Endothelial cell of umbilical vein (primary cell): ENCODE results near the gene LHX4. TPM values are rescaled to one million over a fixed set of nuclear protein-coding genes. Genes with fewer than 3 reads are reported as not detected.

Source experiments
- BruUV-seq: library from RNA; stranded (reverse); fragments of 400-500 nt; replicated peaks from 2 replicates; lab custom pipeline; 2021; lab: Mats Ljungman, UMichigan
- CTCF ChIA-PET: fragments of 300-600, 350-600 bp; sonication (Branson Sonifier 250); formaldehyde crosslinking; loops from one replicate; lab custom pipeline; 2021; ENCODE audit warnings: antibody characterized with exemption, inconsistent platforms; lab: Charles Lee
- POLR2A ChIA-PET: fragments of 300-600, 350-600 bp; sonication (Branson Sonifier 250); formaldehyde crosslinking; loops from one replicate; lab custom pipeline; 2021; ENCODE audit warnings: antibody characterized with exemption, inconsistent platforms; lab: Charles Lee
- DNase-seq: peaks from one replicate; pipeline ENCODE4 v3.0.0-alpha.2; 2011; ENCODE audit warnings: low read depth, low spot score
- FAIRE-seq: peaks from 2 replicates; lab custom pipeline; 2011; peaks lifted over from hg19 to GRCh38; lab: Jason Lieb, UNC
- H2AFZ ChIP-seq: 2 replicates; pipeline ENCODE4 v1.6.0; 2012; ENCODE audit warnings: low read depth, low read length, control low read depth, inconsistent platforms
- H3K27ac ChIP-seq: 2 replicates; pipeline ENCODE4 v1.5.1; 2011; ENCODE audit warnings: low read depth, mild to moderate bottlenecking, control low read depth, low read length, moderate library complexity; ENCODE audit not compliant: insufficient read depth
- H3K27me3 ChIP-seq, 2 experiments: 2 replicates each; pipeline versions ENCODE4 v1.6.0 to v1.6.1; 2011; ENCODE audit warnings: low read length in 2 of 2, mixed read lengths in 1 of 2; ENCODE audit not compliant: control insufficient read depth in 2 of 2, insufficient read depth in 2 of 2
- H3K36me3 ChIP-seq, 2 experiments: 2 replicates in 1 of 2; 3 replicates in 1 of 2; pipeline ENCODE4 v1.5.1; 2011; ENCODE audit warnings: low read length in 2 of 2, mild to moderate bottlenecking in 1 of 2, moderate library complexity in 1 of 2; ENCODE audit not compliant: control insufficient read depth in 2 of 2, insufficient read depth in 2 of 2; ENCODE audit errors: extremely low read depth in 1 of 2
- H3K4me1 ChIP-seq: 3 replicates; pipeline ENCODE4 v1.5.1; 2011; ENCODE audit warnings: mild to moderate bottlenecking, low read length; ENCODE audit not compliant: control insufficient read depth, insufficient read depth; ENCODE audit errors: extremely low read depth
- H3K4me2 ChIP-seq: 2 replicates; pipeline ENCODE4 v1.6.1; 2011; ENCODE audit warnings: low read length, control low read depth, mixed read lengths; ENCODE audit not compliant: insufficient read depth
- H3K4me3 ChIP-seq, 3 experiments: fragments of 200-600 bp in 1 of 3; sonication (generic), shearing (Covaris generic) in 1 of 3; replicated peaks in 1 of 3; 2 replicates each; pipeline ENCODE4 v1.5.1; 2011 to 2016; ENCODE audit warnings: control low read depth in 3 of 3, low read length in 3 of 3, mild to moderate bottlenecking in 2 of 3, inconsistent platforms in 1 of 3, low read depth in 1 of 3, moderate library complexity in 1 of 3; ENCODE audit not compliant: insufficient read depth in 1 of 3
- H3K79me2 ChIP-seq: 2 replicates; pipeline ENCODE4 v1.6.0; 2012; ENCODE audit warnings: low read length, inconsistent platforms; ENCODE audit not compliant: control insufficient read depth, insufficient read depth
- H3K9ac ChIP-seq: replicated peaks from 2 replicates; pipeline ENCODE3; 2011; ENCODE audit warnings: low read length, control low read depth; ENCODE audit not compliant: insufficient read depth; ENCODE audit errors: extremely low read depth
- H3K9me1 ChIP-seq: replicated peaks from 3 replicates; pipeline ENCODE4 v1.6.0; 2011; ENCODE audit warnings: mild to moderate bottlenecking, low read length; ENCODE audit not compliant: control insufficient read depth, insufficient read depth; ENCODE audit errors: extremely low read depth
- H3K9me3 ChIP-seq: replicated peaks from 2 replicates; pipeline ENCODE4 v1.5.1; 2012; ENCODE audit warnings: low read length, inconsistent platforms; ENCODE audit not compliant: control insufficient read depth, insufficient read depth
- H4K20me1 ChIP-seq: replicated peaks from 2 replicates; pipeline ENCODE3; 2011; ENCODE audit warnings: mild to moderate bottlenecking, low read length; ENCODE audit not compliant: control insufficient read depth, insufficient read depth; ENCODE audit errors: extremely low read depth
- CTCF ChIP-seq, 2 donors: IDR thresholded peaks; 1 replicate in 1 of 2; 2 replicates in 1 of 2; pipeline ENCODE4 v1.5.1; 2011; ENCODE audit warnings: low read length in 2 of 2, mild to moderate bottlenecking in 2 of 2, moderate library complexity in 2 of 2, control low read depth in 1 of 2, inconsistent platforms in 1 of 2, low read depth in 1 of 2; ENCODE audit not compliant: insufficient read depth in 1 of 2; ENCODE audit errors: extremely low read depth in 1 of 2
- EZH2 ChIP-seq: IDR thresholded peaks from 2 replicates; pipeline ENCODE4 v1.6.1; 2012; ENCODE audit warnings: borderline replicate concordance, low read depth, mild to moderate bottlenecking, moderate library complexity, low read length, inconsistent platforms; ENCODE audit not compliant: severe bottlenecking
- FOS ChIP-seq: IDR thresholded peaks from 2 replicates; pipeline ENCODE4 v1.6.1; 2011; ENCODE audit warnings: mild to moderate bottlenecking, low read length, moderate library complexity, borderline replicate concordance; ENCODE audit not compliant: insufficient read depth
- GATA2 ChIP-seq: IDR thresholded peaks from 2 replicates; pipeline ENCODE4 v1.7.0; 2011; ENCODE audit warnings: low read depth, mild to moderate bottlenecking, moderate library complexity, mixed read lengths, low read length; ENCODE audit not compliant: insufficient read length, insufficient read depth
- JUN ChIP-seq: IDR thresholded peaks from 2 replicates; pipeline ENCODE4 v1.6.1; 2011; ENCODE audit warnings: borderline replicate concordance, low read depth; ENCODE audit not compliant: insufficient read length, insufficient read depth
- MAX ChIP-seq: IDR thresholded peaks from 2 replicates; pipeline ENCODE4 v1.6.1; 2011; ENCODE audit not compliant: insufficient read depth, insufficient read length
- MYC ChIP-seq: IDR thresholded peaks from one replicate; pipeline ENCODE4 v1.6.1; 2011; ENCODE audit warnings: mild to moderate bottlenecking, low read depth, low read length
- POLR2AphosphoS5 ChIP-seq: IDR thresholded peaks from 2 replicates; pipeline ENCODE4 v1.6.1; 2012; ENCODE audit warnings: low read depth, mild to moderate bottlenecking, control low read depth, low read length, moderate library complexity; ENCODE audit not compliant: insufficient read depth
- dilution Hi-C: fragments of 300-500 bp; cut with MboI; formaldehyde crosslinking; loops from one replicate; pipeline ENCODE4 v1.15.0; 2019; ENCODE audit warnings: low sequenced_read_pairs; ENCODE audit not compliant: extremely low pct_ligation_motif_present
- intact Hi-C: fragments of 100-400 bp; cut with micrococcal nuclease; formaldehyde crosslinking; loops from one replicate; pipeline ENCODE4 v1.10.0; 2022
- polyA plus RNA-seq, 4 experiments: library from polyadenylated mRNA; depleted of rRNA in 3 of 4; stranded (reverse) in 3 of 4; unstranded in 1 of 4; fragments of >200 nt; gene quantifications; 2 replicates each; pipeline versions ENCODE4 v1.2.1 to v1.2.3, GENCODE V29; 2011 to 2012; ENCODE audit warnings: missing spikeins in 1 of 4
- total RNA-seq: library from RNA; stranded (reverse); gene quantifications from 2 replicates; pipeline ENCODE4 v1.2.3, GENCODE V29; 2021

LHX4 gene
- total and polyA plus RNA-seq, 2 donors (not counting 3 experiments of a cell fraction or from before 2014, with no cell fraction given) = not detected

- H2AFZ ChIP-seq = no peak overlapping the region
- FAIRE-seq (no peak), DNase-seq (no peak)
- H3K4me2 ChIP-seq = no peak overlapping the region
- no peaks in the 10 kb centered on the region for H3K79me2 ChIP-seq
- no peak overlapping the region for H3K9ac ChIP-seq
- H3K36me3 ChIP-seq = peaks cover 0 to 2% of the 10 kb centered on the region in 2 experiments
- CTCF ChIA-PET = no interaction called here
- intact Hi-C loops (no loop called here), dilution Hi-C loops (no loop called here)
- no peaks in the 10 kb centered on the region for H3K9me3 ChIP-seq
- H3K4me3 ChIP-seq = no peak overlapping the region
- TF ChIP-seq MAX (no peak), POLR2AphosphoS5 (no peak), CTCF (IDR thresholded peaks at IDR 0.05; ENCODE audit: extremely low read depth in 1 of 2, insufficient read depth in 1 of 2, low read depth in 1 of 2, low read length in 2 of 2) (no peak), MYC (no peak), JUN (no peak), EZH2 (no peak), GATA2 (no peak), FOS (no peak)
- no TSS peak for BruUV-seq
- H3K9me1 ChIP-seq = no peaks in the 10 kb centered on the region
- no peaks in the 10 kb centered on the region for H4K20me1 ChIP-seq
- no peak overlapping the region for H3K27ac ChIP-seq
- no peaks in the 10 kb centered on the region for H3K27me3 ChIP-seq
- H3K4me1 ChIP-seq = no peaks in the 10 kb centered on the region
- POLR2A ChIA-PET = no interaction called here
These were observed 42.3 kb downstream of the LHX4 start for GRCh38 chr1:180272395-180272794.
